HG03108 (cell line): ENCODE data around the gene NUDT1.
"Not testable (repeated sequence)": the region's sequence is repeated elsewhere in the genome, so short reads cannot be mapped to it uniquely, and the experiment has no call there.

ENCODE experiments used
- ATAC-seq: cut with Tn5 transposase; IDR thresholded peaks from one replicate; pipeline ENCODE4 v1.9.1; 2021; ENCODE audit warnings: moderate library complexity; ENCODE audit not compliant: unreplicated experiment

Gene NUDT1

GRCh38 chr7:2264158-2264557 is 22.1 kb downstream of the NUDT1 start:
- no peak for ATAC-seq

- no peak for ATAC-seq
Measured at GRCh38 chr7:2266911-2267310, 24.9 kb downstream of the NUDT1 start.

GRCh38 chr7:2269089-2269990 is 27.3 kb downstream of the NUDT1 start:
- ATAC-seq: not testable (repeated sequence)

- no peak for ATAC-seq
Measured at GRCh38 chr7:2269991-2270460, 28.0 kb downstream of the NUDT1 start.

- no peak for ATAC-seq
Measured at GRCh38 chr7:2270495-2270894, 28.5 kb downstream of the NUDT1 start.

- no peak for ATAC-seq
Measured at GRCh38 chr7:2271273-2272026, 29.4 kb downstream of the NUDT1 start.

GRCh38 chr7:2272031-2272430 is 30.0 kb downstream of the NUDT1 start:
- no peak for ATAC-seq

GRCh38 chr7:2273866-2274265 is 31.8 kb downstream of the NUDT1 start:
- no peak for ATAC-seq

GRCh38 chr7:2274666-2275065 is 32.6 kb downstream of the NUDT1 start:
- no peak for ATAC-seq

- ATAC-seq: no peak
Measured at GRCh38 chr7:2275101-2275500, 33.1 kb downstream of the NUDT1 start.

GRCh38 chr7:2276107-2276506 is 34.1 kb downstream of the NUDT1 start:
- ATAC-seq: no peak

- ATAC-seq: no peak
Measured at GRCh38 chr7:2278026-2278425, 36.0 kb downstream of the NUDT1 start.

GRCh38 chr7:2279896-2280295 is 37.9 kb downstream of the NUDT1 start:
- ATAC-seq: no peak

- no peak for ATAC-seq
Measured at GRCh38 chr7:2280424-2280823, 38.4 kb downstream of the NUDT1 start.

- no peak for ATAC-seq
Measured at GRCh38 chr7:2281541-2281940, 39.5 kb downstream of the NUDT1 start.

GRCh38 chr7:2282185-2282751 is 40.2 kb downstream of the NUDT1 start:
- no peak for ATAC-seq

- ATAC-seq: no peak
Measured at GRCh38 chr7:2283074-2283473, 41.0 kb downstream of the NUDT1 start.

- ATAC-seq: no peak
Measured at GRCh38 chr7:2287745-2288144, 45.7 kb downstream of the NUDT1 start.

GRCh38 chr7:2288503-2288902 is 46.5 kb downstream of the NUDT1 start:
- ATAC-seq: peak; percentile 67

GRCh38 chr7:2289111-2289586 is 47.1 kb downstream of the NUDT1 start:
- ATAC-seq: no peak

GRCh38 chr7:2289621-2290020 is 47.6 kb downstream of the NUDT1 start:
- no peak for ATAC-seq
